Suprapubic skin (tissue), 4 donors: ENCODE data around the gene ASIC2.

Source experiments
- CTCF ChIP-seq, 2 donors: fragments of 200-600 bp in 1 of 2; fragments of 450-650 bp in 1 of 2; sonication (generic) in 1 of 2; IDR thresholded peaks; one replicate each; pipeline ENCODE4 v1.5.1; 2016 to 2019; ENCODE audit warnings: antibody characterized with exemption in 2 of 2, mild to moderate bottlenecking in 1 of 2, moderate library complexity in 1 of 2
- EP300 ChIP-seq: sonication (generic); formaldehyde crosslinking; IDR thresholded peaks from one replicate; pipeline ENCODE4 v1.6.1; 2017; ENCODE audit warnings: antibody characterized with exemption
- POLR2A ChIP-seq, 2 donors: fragments of 450-650 bp; IDR thresholded peaks; one replicate each; pipeline ENCODE4 v1.6.1; 2017; ENCODE audit warnings: antibody characterized with exemption in 2 of 2, mild to moderate bottlenecking in 2 of 2, moderate library complexity in 2 of 2
- POLR2AphosphoS5 ChIP-seq, 3 donors: sonication (generic); formaldehyde crosslinking; IDR thresholded peaks; one replicate each; pipeline ENCODE4 v1.6.1; 2017; ENCODE audit warnings: antibody characterized with exemption in 3 of 3

- no peak for TF ChIP-seq POLR2A (IDR thresholded peaks at IDR 0.05)
- no peak for TF ChIP-seq CTCF (IDR thresholded peaks at IDR 0.05)
- no peak for TF ChIP-seq EP300
- TF ChIP-seq POLR2AphosphoS5 (IDR thresholded peaks at IDR 0.05), result no peak
These were observed 78.1 kb downstream of the ASIC2 start for GRCh38 chr17:33214996-33215395.
